ENCODE data around the gene CPSF2. TPM values are rescaled to one million over a fixed set of nuclear protein-coding genes. Genes with fewer than 3 reads are reported as not detected.

CPSF2 gene
- total RNA-seq, 1 donor from 2014 or later, result 80.2 TPM

- DNase-seq (ENCODE audit: extremely low spot score, unreplicated experiment), result no peak
- H3K4me1 Mint-ChIP-seq (ENCODE audit: unreplicated experiment), result peaks cover 8% of the 10 kb centered on the region
- no peaks in the 10 kb centered on the region for H3K9me3 Mint-ChIP-seq (ENCODE audit: unreplicated experiment)
- peaks cover 23% of the 10 kb centered on the region for H3K27me3 Mint-ChIP-seq (ENCODE audit: unreplicated experiment)
- TF ChIP-seq CTCF (IDR thresholded peaks at IDR 0.05), result no peak
- H3K36me3 Mint-ChIP-seq (ENCODE audit: unreplicated experiment), result no peaks in the 10 kb centered on the region
- H3K4me3 Mint-ChIP-seq (ENCODE audit: unreplicated experiment), result no peak overlapping the region
- H3K27ac Mint-ChIP-seq (ENCODE audit: unreplicated experiment), result no peak overlapping the region
These were observed 96.2 kb downstream of the CPSF2 start for GRCh38 chr14:92217936-92218335.

Other genes starting within 250 kb of the CPSF2 start
- 98.7 and 101 TPM in 2 replicates for gene FBLN5, start 174.3 kb upstream of the CPSF2 start, total RNA-seq
- gene TRIP11, start 81.9 kb upstream of the CPSF2 start, total RNA-seq, result 74.8 and 75.1 TPM in 2 replicates
- gene ATXN3, start 15.4 kb upstream of the CPSF2 start, total RNA-seq, result 35.7 and 41.9 TPM in 2 replicates
- gene NDUFB1, start 263 bp upstream of the CPSF2 start, total RNA-seq, result 112 and 118 TPM in 2 replicates
- gene SLC24A4, start 201.2 kb downstream of the CPSF2 start, total RNA-seq, result not detected in 2 replicates

Measured in osteocyte (in vitro differentiated cells).